HepG2 (cell line): Measurements from ENCODE around the gene SYNGR2. TPM values are rescaled to one million over a fixed set of nuclear protein-coding genes. Genes with fewer than 3 reads are reported as not detected.

Experiments used
- FOXA1 ChIP-seq, 2 experiments: fragments of 450-650 bp in 1 of 2; sonication (generic) in 1 of 2; formaldehyde crosslinking in 1 of 2; IDR thresholded peaks; 2 replicates each; pipeline versions ENCODE4 v1.4.0 to v1.6.1; 2016 to 2020; ENCODE audit warnings: missing genetic modification reagents in 1 of 2
- HOXA5 ChIP-seq: sonication (generic); formaldehyde crosslinking; IDR thresholded peaks from 2 replicates; pipeline ENCODE4 v1.4.0; 2020; ENCODE audit warnings: missing genetic modification reagents
- RCOR2 ChIP-seq: IDR thresholded peaks from 2 replicates; pipeline ENCODE4 v1.6.1; 2016; ENCODE audit warnings: missing biosample characterization, missing genetic modification reagents
- TBL1XR1 ChIP-seq: fragments of 150-350 bp; IDR thresholded peaks from 2 replicates; pipeline ENCODE4 v1.6.1; 2014; ENCODE audit warnings: borderline replicate concordance, low read length; ENCODE audit not compliant: partially characterized antibody
- ZFYVE20 ChIP-seq: sonication (generic); formaldehyde crosslinking; IDR thresholded peaks from 2 replicates; pipeline ENCODE4 v1.8.0; 2023; ENCODE audit warnings: low read depth, mild to moderate bottlenecking, moderate library complexity, missing genetic modification reagents, borderline replicate concordance
- ZNF253 ChIP-seq: sonication (generic); formaldehyde crosslinking; IDR thresholded peaks from 2 replicates; pipeline ENCODE4 v1.8.0; 2022; ENCODE audit warnings: mild to moderate bottlenecking, missing genetic modification reagents, borderline replicate concordance
- polyA plus RNA-seq, 8 experiments: library from polyadenylated mRNA; depleted of rRNA in 3 of 8; stranded (reverse) in 7 of 8; unstranded in 1 of 8; fragments of >200 nt; fragmentation: Illumina TruSeq in 4 of 8; extraction: Trizol in 4 of 8; gene quantifications; 2 replicates each; pipeline versions ENCODE4 v1.2.1 to v1.2.3, GENCODE V29; 2011 to 2016; ENCODE audit warnings: low read depth in 4 of 8, missing spikeins in 1 of 8, mixed read lengths in 1 of 8; ENCODE audit not compliant: insufficient read depth in 1 of 8
- total RNA-seq, 5 experiments: library from RNA; depleted of rRNA; stranded (reverse); fragments of >200 nt; fragmentation: Illumina TruSeq; extraction: Trizol; gene quantifications; 2 replicates each; pipeline ENCODE4 v1.2.3, GENCODE V29; 2016; ENCODE audit warnings: low read depth in 1 of 5
- TF ChIP-seq, protein P1 (sequence below): sonication (generic); formaldehyde crosslinking; IDR thresholded peaks from 2 replicates; pipeline ENCODE4; 2020; ENCODE audit warnings: missing genetic modification reagents, mild to moderate bottlenecking, borderline replicate concordance
- TF ChIP-seq, protein P2 (sequence below): sonication (generic); formaldehyde crosslinking; conservative IDR thresholded peaks from 2 replicates; pipeline ENCODE4 v1.8.0; 2022; ENCODE audit warnings: low read depth, missing genetic modification reagents
- TF ChIP-seq, protein P3 (sequence below): sonication (generic); formaldehyde crosslinking; IDR thresholded peaks from 2 replicates; pipeline ENCODE4 v1.5.0; 2020; ENCODE audit warnings: missing genetic modification reagents
- TF ChIP-seq, protein P4 (sequence below): sonication (generic); formaldehyde crosslinking; IDR thresholded peaks from 2 replicates; pipeline ENCODE4 v1.8.1; 2023; ENCODE audit warnings: mild to moderate bottlenecking, missing genetic modification reagents, borderline replicate concordance
- TF ChIP-seq, protein P5 (sequence below): fragments of 450-650 bp; IDR thresholded peaks from 2 replicates; pipeline ENCODE4 v1.6.1; 2017; ENCODE audit warnings: mild to moderate bottlenecking
- TF ChIP-seq, protein P6 (sequence below): sonication (generic); formaldehyde crosslinking; IDR thresholded peaks from 2 replicates; pipeline ENCODE4 v1.5.1; 2020; ENCODE audit warnings: mild to moderate bottlenecking, missing genetic modification reagents, borderline replicate concordance

SYNGR2 gene
- total and polyA plus RNA-seq, 2 of the 13 experiments (the other 11 are each of a cell fraction or from before 2014, with no cell fraction given): 46.7 to 170 TPM

DNA sequence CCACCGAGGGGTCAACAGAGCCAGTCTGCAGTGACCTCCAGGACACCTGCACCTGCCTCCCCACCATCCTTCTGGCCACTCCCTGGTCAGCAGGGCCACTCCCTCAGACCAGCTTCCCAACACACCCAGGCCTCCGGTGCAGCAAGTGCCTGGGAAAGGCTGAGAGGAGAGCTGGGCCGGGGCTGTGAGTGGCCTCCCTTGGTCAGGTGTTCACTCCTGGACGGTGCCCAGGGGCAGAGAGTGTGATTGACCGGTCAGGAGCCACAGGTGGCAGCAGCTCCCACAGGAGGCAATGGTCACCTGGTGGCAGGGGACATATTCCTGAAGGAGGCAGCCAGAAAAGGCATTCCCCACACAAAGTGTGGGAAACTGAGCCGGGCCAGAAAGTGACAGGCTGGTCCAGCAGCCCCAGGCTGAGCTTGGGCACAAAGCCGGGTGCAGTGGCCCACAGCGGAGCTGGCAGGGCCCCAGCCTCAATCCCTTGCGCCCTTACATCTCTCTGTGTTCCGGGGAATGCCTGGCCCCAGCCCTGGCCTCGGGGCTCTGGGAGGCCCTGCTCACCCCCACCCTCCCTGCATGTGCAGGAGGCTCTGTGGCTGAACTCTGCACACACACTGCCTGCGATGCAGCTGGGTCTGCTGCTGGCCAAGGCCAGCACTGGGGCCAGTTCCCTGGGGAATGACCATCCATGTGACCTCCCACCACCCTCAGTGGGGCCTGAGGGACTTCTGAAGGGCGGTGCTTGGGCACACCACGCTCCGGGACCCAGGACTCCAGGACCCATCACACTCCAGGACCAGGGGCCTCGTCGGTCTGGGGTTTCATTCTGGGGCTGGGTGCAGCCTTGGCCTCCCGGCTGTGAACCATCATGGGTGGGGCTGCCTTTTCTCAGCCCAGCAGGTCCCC, 23.4 kb upstream of the SYNGR2 start (continued):
- TF ChIP-seq, protein P1, sequence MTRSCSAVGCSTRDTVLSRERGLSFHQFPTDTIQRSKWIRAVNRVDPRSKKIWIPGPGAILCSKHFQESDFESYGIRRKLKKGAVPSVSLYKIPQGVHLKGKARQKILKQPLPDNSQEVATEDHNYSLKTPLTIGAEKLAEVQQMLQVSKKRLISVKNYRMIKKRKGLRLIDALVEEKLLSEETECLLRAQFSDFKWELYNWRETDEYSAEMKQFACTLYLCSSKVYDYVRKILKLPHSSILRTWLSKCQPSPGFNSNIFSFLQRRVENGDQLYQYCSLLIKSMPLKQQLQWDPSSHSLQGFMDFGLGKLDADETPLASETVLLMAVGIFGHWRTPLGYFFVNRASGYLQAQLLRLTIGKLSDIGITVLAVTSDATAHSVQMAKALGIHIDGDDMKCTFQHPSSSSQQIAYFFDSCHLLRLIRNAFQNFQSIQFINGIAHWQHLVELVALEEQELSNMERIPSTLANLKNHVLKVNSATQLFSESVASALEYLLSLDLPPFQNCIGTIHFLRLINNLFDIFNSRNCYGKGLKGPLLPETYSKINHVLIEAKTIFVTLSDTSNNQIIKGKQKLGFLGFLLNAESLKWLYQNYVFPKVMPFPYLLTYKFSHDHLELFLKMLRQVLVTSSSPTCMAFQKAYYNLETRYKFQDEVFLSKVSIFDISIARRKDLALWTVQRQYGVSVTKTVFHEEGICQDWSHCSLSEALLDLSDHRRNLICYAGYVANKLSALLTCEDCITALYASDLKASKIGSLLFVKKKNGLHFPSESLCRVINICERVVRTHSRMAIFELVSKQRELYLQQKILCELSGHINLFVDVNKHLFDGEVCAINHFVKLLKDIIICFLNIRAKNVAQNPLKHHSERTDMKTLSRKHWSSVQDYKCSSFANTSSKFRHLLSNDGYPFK (CRISPR knock-in tag): peak; percentile 53; the same call in 1 of the 2 replicates
- TF ChIP-seq, protein P2, sequence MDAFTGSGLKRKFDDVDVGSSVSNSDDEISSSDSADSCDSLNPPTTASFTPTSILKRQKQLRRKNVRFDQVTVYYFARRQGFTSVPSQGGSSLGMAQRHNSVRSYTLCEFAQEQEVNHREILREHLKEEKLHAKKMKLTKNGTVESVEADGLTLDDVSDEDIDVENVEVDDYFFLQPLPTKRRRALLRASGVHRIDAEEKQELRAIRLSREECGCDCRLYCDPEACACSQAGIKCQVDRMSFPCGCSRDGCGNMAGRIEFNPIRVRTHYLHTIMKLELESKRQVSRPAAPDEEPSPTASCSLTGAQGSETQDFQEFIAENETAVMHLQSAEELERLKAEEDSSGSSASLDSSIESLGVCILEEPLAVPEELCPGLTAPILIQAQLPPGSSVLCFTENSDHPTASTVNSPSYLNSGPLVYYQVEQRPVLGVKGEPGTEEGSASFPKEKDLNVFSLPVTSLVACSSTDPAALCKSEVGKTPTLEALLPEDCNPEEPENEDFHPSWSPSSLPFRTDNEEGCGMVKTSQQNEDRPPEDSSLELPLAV: no peak
- TF ChIP-seq HOXA5 (CRISPR knock-in tag) (no peak), ZNF253 (no peak), TBL1XR1 (no peak), ZFYVE20 (CRISPR knock-in tag) (no peak), RCOR2 (CRISPR knock-in tag) (peak; percentile 60; the same call in 1 of the 2 replicates), FOXA1 (IDR thresholded peaks at IDR 0.05) (no peak), FOXA1 (CRISPR knock-in tag; IDR thresholded peaks at IDR 0.05) (0 out of 2 replicates have a peak, but pooled peaks have one; percentile 5)
- TF ChIP-seq, protein P3, sequence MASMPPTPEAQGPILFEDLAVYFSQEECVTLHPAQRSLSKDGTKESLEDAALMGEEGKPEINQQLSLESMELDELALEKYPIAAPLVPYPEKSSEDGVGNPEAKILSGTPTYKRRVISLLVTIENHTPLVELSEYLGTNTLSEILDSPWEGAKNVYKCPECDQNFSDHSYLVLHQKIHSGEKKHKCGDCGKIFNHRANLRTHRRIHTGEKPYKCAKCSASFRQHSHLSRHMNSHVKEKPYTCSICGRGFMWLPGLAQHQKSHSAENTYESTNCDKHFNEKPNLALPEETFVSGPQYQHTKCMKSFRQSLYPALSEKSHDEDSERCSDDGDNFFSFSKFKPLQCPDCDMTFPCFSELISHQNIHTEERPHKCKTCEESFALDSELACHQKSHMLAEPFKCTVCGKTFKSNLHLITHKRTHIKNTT (CRISPR knock-in tag): no peak
- TF ChIP-seq, protein P4, sequence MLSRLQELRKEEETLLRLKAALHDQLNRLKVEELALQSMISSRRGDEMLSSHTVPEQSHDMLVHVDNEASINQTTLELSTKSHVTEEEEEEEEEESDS (CRISPR knock-in tag): no peak
- TF ChIP-seq, protein P5, sequence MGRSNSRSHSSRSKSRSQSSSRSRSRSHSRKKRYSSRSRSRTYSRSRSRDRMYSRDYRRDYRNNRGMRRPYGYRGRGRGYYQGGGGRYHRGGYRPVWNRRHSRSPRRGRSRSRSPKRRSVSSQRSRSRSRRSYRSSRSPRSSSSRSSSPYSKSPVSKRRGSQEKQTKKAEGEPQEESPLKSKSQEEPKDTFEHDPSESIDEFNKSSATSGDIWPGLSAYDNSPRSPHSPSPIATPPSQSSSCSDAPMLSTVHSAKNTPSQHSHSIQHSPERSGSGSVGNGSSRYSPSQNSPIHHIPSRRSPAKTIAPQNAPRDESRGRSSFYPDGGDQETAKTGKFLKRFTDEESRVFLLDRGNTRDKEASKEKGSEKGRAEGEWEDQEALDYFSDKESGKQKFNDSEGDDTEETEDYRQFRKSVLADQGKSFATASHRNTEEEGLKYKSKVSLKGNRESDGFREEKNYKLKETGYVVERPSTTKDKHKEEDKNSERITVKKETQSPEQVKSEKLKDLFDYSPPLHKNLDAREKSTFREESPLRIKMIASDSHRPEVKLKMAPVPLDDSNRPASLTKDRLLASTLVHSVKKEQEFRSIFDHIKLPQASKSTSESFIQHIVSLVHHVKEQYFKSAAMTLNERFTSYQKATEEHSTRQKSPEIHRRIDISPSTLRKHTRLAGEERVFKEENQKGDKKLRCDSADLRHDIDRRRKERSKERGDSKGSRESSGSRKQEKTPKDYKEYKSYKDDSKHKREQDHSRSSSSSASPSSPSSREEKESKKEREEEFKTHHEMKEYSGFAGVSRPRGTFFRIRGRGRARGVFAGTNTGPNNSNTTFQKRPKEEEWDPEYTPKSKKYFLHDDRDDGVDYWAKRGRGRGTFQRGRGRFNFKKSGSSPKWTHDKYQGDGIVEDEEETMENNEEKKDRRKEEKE: no peak
- TF ChIP-seq, protein P6, sequence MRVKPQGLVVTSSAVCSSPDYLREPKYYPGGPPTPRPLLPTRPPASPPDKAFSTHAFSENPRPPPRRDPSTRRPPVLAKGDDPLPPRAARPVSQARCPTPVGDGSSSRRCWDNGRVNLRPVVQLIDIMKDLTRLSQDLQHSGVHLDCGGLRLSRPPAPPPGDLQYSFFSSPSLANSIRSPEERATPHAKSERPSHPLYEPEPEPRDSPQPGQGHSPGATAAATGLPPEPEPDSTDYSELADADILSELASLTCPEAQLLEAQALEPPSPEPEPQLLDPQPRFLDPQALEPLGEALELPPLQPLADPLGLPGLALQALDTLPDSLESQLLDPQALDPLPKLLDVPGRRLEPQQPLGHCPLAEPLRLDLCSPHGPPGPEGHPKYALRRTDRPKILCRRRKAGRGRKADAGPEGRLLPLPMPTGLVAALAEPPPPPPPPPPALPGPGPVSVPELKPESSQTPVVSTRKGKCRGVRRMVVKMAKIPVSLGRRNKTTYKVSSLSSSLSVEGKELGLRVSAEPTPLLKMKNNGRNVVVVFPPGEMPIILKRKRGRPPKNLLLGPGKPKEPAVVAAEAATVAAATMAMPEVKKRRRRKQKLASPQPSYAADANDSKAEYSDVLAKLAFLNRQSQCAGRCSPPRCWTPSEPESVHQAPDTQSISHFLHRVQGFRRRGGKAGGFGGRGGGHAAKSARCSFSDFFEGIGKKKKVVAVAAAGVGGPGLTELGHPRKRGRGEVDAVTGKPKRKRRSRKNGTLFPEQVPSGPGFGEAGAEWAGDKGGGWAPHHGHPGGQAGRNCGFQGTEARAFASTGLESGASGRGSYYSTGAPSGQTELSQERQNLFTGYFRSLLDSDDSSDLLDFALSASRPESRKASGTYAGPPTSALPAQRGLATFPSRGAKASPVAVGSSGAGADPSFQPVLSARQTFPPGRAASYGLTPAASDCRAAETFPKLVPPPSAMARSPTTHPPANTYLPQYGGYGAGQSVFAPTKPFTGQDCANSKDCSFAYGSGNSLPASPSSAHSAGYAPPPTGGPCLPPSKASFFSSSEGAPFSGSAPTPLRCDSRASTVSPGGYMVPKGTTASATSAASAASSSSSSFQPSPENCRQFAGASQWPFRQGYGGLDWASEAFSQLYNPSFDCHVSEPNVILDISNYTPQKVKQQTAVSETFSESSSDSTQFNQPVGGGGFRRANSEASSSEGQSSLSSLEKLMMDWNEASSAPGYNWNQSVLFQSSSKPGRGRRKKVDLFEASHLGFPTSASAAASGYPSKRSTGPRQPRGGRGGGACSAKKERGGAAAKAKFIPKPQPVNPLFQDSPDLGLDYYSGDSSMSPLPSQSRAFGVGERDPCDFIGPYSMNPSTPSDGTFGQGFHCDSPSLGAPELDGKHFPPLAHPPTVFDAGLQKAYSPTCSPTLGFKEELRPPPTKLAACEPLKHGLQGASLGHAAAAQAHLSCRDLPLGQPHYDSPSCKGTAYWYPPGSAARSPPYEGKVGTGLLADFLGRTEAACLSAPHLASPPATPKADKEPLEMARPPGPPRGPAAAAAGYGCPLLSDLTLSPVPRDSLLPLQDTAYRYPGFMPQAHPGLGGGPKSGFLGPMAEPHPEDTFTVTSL: no peak
